Measurements from ENCODE around the gene CHID1. TPM values are rescaled to one million over a fixed set of nuclear protein-coding genes. Genes with fewer than 3 reads are reported as not detected.

The CHID1 gene
- total RNA-seq, 1 donor from 2014 or later = 101 TPM

DNA sequence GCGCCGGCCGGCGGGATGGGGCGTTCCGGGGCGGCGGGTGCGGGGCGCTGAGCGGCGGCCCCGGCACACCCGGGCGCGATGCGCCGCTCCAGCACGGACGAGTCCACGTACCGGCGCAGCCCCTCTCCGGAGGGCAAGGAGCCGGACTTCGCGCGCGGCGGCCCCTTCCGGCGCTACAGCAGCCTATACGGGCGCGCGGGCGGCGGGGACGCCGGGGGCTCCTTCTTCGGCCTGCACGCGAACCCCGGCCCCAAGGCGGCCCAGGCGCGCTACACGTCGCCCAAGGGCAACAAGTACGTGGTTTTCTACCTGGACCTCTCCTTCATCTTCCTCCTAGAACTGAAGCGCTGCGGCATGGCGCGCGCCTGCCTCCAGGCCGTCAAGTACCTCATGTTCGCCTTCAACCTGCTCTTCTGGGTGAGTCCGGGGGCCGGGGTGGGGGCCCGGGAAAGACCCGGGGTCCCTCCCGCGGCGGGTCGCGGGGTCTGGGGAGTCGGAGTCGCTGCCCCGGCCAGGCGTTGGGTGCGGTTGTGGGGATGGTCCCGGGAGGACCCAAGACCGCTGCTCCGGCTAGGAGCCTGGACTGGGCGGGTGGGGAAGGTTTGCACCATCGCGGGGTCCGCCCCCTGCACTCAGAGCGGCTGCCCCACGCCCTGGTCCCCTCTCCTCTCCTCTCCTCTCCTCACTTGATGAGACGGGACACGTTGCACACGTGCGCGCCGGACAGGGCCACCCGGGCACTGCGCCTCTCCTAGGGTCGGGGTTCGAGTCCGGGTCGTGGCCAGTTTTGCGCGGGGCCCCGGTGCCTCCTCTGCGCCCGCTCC is 60.4 kb downstream of the CHID1 start:
- DNase-seq (ENCODE audit: low spot score) = no peak

DNA sequence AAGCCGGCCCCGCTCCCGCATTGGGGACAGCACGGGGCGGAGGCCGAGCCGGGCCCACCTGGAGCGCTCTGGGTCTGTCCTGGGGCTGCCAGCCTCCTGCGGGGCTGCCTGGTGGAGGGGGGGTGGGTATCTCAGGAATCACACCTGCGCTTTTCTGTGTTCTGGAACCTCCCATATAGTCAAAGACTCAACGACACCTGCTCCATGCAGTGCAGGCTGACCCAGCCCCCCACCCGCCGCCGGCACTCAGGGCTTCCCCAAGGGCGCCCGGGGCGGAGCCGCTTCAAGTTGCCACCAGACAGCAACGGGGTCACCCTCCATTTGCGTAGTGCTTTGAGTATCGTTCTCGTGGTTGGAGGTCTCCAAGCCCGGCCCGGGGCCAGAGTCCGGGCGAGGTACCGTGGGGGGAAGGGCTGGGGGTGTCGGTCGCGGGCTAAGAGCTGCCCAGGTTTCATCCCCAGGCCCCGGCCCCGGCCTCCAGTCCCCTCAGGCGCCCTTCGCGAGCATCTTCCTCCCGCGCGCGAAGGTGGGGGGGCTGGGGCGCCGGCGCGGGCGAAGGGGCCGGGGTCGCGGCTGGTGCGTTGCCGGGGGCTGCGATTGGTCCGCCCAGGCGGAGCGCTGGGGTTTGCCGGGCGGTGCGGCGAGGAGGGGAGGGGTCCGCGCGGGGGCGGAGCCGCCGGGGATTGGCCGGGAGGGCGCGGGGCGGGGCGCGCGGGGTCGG is 61.3 kb downstream of the CHID1 start:
- no peak for DNase-seq (ENCODE audit: low spot score)

DNA sequence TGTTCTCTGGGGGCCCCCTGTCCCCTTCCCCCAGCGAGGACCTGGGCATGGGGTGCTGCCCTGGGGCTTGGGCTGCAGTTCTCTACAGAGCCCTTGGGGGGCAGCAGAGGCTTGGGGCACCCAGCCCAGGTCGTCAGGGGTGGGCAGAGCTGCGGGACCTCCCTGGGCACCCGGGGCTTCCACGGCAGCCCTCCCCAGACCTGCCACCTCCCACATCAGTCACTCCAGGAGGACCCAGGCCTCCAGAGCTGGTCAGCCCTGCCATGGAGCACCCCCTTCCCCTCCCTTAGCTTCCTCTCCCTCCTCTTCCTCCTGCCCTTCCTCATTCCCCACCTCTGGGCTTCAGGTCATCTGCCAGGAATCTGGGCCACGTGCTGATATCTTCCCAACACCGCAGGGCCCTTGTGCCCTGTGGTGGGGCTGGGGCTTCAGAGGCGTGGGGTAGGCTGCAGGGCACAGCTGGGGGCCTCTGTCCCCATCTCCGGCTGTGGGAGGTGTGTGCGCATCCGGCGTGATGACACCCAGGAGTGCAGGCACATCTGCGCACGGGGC is 62.2 kb downstream of the CHID1 start:
- no peak for DNase-seq (ENCODE audit: low spot score)

DNA sequence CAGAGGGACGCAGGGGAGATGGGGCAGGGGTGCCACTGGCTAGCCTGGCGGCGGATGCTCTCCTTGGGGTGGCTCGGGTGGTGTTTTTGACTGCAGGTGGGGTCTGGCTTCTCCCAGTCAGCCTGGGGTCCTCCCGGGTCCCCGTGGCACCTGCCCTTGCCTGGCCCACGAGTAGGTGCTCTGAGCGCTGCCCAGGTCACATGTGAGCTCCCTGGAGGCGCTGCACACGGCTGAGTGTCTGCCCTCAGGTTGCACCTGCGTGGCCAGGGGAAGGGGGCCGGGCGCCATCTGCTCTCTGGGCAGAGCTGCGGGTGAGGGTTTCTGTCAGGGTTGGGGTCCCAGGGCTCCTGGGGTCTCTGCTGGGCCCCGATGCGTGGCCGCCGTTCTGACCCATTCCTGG is 62.7 kb downstream of the CHID1 start:
- no peak for DNase-seq (ENCODE audit: low spot score)

DNA sequence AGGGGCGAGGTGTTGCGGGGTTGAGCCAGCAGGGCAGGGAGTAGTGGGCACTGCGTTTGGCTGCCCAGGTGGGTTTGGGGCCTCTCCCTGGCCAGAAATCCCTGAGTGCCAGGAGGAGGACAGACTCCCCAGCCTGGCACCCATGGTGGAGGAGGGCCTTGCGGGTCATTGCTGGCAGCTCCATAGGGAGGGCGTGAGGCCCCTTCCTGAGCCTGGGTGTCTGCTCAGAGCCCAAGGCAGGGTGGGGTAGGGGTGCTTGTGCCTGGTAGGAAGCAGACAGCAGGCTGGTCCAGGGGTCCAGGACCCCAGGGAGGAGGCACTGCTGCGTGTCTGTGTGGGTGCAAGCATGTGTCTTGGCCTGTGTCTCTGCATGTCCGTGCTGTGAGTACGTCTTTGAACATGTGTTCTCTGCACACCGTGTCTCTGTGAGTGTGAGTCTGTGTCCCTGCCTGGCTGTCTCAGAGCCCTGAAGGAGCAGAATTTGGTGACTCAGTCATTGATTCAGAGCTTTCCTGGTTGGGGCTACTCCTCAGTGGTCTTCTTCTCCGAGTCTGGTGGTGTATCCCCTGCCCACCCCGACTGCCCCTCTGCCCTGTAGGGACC is 64.0 kb downstream of the CHID1 start:
- DNase-seq (ENCODE audit: low spot score) = no peak

DNA sequence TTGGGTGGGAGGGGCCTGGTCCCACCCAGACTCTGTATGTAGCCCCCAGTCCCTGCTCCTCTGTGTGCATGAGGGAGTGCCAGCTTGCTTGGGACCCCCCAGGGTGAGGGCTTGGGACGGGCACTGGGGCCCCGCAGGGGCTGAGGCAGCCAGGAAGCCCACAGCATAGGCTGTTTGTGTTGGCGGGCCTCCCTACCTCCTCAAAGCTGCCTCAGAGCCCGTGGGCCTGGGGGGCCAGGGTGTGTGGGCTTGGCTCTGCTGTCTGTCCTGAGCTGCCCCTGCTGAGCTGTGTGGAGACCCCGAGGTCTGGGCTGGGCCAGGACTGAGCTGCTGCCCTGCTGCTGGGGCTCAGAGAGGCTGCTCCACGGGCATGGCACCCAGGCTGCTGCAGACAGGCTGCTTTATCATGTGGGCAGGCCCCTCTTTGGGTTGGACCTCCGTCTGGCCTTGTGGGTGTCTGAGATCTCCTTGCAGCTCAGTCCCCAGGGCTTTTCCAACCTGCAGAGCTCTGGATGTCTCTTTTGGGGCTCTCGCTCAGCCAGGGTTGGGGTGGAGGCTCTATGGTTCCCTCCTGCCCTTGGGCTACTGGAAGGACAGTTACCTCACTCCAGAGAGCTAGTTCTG is 64.6 kb downstream of the CHID1 start:
- no peak for DNase-seq (ENCODE audit: low spot score)

DNA sequence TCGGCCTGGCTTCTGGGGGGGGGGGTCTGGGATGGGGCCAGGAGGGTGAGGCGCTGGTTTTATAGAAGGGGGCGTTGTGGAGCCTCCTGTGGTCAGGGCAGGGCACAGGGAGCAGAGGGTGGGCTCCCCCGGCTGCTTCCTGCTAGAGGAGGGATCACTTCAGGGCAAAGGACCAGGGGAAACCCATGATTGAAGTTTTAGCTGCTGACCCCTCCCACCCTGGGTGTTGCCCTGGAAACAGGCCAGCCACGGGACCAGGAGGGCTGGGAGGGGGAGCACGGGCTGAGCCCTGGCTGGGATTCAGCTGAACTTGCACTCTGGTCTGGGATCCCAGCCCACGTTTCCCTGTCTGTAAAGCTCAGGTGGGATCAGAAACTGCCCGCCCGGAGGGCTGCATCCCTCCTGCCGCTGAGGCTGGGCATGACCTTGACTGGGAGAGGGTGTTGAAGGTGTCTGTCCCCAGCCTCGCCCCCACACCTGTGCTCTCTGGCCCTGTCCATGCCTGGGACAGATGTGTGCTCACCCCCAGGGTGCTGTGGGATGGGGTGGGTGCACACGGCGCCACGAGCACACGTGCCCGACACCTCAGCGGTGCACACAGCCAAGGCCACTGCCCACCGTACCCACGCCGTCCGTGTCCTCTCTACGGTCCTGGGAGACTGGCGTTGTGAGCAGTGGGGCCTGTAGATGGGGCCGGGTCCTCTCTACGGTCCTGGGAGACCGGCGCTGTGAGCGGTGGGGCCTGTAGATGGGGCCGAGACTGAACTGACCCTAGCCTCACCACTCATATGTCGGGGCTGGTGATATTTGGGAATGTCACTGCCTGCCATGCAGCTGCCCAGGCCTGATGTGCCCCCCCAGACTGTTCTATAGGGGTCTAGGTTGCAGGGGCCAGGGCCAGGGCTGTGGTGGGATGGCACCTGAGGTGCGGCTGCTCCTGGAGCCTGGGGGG is 65.6 kb downstream of the CHID1 start:
- DNase-seq (ENCODE audit: low spot score) = peak; percentile 80

DNA sequence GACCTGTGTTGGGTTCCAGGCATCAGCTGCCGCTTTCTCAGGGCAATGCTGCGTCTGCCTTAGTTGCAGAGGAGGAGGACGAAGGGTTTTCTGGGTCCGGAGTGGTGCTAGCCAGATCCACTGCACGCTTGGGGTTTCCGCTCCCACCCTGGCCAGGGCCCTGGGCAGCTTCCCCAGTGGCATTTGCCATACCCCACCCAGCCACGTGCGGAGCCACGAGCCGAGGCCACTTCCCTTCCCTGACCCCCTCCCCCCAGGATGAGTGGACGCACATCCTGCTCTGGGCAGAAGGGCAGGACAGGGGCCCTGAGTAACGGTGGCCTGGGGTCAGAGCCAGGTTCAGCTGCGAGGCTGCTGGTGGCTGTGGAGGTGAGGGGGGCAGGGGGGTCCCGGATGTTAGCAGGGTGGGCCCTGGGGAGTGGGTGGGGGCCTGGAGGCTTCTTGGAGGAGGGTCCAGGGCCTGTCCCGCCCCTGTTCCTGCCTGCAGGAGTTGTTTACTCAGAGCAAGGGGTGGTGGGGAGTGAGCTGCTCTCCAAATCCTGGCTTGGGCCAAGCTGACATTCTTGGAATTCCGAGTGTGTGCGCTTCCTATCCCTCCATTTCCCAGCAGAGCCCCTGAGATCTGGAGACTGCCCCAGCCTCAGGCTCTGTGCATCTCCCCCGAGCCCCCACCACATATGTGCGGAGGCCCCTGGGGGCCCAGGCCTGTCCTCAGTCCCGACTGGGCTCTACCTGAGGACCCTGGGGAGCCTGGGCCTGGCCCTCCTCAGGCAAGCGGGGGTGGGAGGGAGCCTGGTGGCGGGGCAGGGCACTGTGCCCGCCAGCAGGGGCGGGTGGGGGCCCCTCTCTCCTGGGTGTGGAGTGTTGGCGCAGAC is 66.6 kb downstream of the CHID1 start:
- peak; percentile 89 for DNase-seq (ENCODE audit: low spot score)

DNA sequence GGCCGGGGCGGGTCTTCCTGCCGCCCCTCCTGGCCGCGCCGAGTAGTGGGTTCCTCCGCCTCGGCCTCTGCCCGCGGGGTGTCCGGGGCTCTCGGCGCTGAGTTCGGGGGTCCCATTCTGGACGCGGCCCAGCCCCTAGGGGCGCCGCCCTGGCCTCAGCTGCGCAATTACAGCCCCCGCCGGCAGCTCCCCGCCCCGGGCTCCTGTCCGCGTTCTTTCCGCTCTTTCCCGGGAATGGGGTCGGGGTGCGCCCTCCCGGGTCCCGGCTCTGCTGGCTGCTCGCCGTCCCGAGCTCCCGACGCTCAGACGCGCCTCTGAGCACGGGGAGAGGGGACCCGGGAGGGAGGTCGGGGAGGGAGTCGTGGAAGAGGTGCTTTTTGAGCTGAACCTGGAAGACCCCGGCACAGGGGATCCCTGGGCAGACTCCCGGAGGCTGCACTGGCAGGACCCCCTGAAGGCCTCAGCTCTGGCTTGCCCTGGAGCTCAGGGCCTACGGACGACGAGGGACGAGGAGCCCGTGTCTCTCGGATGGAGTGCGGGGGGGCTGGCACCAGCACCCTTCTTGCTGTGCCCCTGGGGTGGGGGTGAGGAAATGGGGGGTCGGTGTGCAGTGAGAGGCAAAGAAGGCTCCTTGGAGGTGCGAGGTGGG is 67.4 kb downstream of the CHID1 start:
- DNase-seq (ENCODE audit: low spot score) = no peak

DNA sequence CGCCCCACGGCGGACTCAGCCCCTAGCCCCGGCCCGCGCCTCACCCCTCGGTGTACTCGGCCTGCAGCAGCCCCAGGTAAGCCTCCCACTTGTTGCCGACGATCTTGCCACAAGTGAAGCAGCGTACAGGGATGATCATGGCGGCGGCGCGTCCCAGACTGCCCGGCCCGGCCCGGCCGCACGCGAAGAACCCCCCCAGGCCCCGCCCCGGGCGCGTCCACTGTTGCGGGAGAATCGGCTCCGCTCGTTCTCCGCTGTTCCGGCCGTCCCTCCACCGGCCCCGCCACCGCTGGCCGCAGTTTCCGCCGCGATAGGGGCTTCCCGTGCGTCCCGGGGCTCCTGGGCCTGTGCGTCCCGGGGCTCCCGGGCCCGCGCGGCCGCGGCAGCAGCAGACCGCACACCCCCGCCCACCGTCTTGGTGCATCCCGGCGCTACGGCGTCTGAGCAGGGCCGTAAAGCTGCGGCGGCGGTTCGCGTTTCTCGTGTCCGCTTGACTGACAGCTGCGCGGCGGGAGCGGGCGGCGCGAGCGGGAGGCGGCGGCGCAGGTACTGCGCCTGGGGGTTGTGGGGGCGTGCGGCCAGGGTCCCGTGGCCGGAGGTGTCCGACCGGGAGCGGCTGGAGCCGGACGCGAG is 68.1 kb downstream of the CHID1 start, which contains the start of the genes POLR2L and TSPAN4:
Gene POLR2L (minus strand): TSS at position 160 of the 633 bp plus-strand sequence. CDS start 21 bp downstream, at position 139.
Gene TSPAN4 (plus strand): TSS at position 483 of the 633 bp plus-strand sequence. CDS start 7,453 bp downstream, outside the sequence.
- DNase-seq (ENCODE audit: low spot score) = peak; percentile 87

DNA sequence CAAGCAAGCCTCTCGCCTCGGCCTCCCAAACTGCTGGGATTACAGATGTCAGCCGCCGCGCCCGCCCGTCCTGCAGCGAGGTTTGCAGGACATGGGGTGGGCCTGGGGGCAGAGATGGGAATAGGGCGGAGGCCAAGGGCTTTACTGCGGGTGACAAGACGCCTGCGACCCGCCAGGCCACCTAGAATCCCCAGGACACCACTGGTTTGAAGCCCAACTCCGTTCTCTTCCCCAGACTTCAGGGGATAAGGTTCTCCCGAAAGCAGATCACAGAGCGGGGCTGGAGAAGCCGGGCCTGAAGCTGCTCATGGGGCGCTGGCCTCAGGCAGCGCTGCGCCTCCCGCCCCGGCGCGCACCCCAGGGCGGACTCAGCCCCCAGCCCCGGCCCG is 68.6 kb downstream of the CHID1 start:
- DNase-seq (ENCODE audit: low spot score) = no peak

DNA sequence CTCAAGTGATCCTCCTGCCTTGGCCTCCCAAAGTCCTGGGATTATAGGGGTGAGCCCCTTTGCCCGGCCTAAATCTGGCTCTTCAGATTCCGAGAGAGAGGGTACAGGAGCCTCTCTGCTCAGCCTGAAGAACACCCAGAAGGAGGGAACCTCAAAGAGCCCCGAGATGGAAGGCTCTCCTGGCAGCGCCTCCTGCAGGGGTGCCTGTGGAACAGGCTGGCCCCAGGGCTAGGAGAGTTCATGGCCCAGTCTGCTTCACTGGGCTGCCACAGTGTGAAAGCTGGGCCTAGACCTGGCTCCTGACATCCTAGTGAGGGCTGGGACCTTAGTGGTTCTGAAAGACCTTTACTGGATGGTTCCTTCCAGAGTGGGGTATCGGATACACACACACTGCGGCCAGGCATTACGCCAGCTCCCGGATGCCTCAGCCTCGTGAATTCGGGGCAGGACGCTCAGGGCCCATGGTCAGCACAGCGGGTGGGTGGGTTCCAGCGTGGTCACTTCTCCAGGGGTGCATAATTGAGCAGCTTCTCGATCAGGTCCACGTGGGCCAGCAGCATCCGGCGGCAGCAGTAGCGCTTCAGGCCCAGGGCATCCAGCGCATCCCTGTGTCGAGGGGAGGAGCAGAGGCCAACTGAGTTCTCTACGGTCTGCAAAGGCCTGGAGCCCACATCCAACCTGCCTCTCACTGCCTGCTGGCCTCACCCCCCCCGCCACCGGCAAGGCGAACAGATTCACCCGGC is 70.6 kb downstream of the CHID1 start:
- DNase-seq (ENCODE audit: low spot score) = no peak

DNA sequence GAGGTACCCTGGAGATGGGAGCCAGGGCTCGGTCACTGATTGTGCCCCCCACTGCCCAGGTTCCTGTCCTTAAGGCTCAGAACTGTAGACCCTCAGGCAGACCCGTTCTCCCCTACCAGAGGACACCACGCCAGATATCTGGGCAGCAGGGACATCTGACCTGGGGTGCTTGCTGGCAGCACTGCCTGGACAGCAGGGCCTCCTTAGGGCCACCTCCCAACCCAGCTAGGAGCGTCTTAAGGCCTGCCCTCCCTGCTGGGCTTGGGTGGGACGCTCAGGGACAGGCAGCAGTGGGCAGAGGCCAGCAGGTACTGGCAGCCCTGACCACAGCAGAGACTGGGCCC is 71.4 kb downstream of the CHID1 start:
- DNase-seq (ENCODE audit: low spot score) = no peak

DNA sequence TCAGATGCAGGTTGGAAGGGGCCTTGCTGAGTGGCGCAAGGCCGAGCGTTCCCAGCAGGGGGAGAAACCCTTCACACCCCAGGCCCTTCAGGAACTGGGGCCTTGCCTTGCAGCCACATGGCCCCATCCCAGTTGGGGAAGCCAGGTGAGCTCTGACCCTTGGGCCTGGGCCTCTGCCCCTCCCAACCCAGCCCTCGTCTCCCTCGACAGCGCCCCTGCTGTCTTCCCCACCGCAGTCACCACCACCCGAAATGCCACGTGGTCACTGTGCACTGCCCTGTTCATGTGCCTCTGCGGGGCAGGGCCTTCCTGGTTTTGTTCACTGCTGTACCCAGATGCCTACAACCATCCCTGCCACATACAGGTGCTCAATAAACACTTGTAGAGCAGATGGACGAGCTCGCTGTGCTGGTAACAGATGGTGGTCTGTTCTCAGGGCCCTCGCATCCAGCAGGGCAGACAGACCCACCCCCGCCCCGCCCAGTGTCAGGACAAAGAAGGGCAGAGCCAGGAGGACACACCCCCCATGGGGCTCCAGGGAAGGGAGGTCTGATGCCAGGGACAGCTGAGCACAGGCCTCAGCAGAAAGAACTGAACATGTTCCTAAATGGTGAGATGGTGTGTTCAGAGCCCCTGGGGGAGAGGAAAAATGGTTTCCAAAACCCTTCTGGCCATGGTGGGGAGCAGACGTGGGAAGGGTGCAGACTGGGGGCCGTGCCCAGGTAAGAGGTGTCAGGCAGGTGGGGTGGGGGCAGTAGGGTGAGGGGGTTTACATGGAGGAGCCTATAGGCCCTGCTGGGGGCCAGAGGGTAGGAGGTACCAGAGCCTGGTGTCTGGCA is 72.0 kb downstream of the CHID1 start:
- no peak for DNase-seq (ENCODE audit: low spot score)

DNA sequence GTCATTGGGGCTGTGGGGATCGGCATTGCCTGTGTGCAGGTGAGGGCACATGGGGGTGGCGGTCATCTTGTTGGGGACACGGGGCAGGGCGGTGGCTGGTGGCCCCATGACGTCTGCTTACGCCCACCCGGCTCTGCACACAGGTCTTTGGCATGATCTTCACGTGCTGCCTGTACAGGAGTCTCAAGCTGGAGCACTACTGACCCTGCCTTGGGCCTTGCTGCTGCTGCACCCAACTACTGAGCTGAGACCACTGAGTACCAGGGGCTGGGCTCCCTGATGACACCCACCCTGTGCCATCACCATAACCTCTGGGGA is 72.7 kb downstream of the CHID1 start:
- no peak for DNase-seq (ENCODE audit: low spot score)

DNA sequence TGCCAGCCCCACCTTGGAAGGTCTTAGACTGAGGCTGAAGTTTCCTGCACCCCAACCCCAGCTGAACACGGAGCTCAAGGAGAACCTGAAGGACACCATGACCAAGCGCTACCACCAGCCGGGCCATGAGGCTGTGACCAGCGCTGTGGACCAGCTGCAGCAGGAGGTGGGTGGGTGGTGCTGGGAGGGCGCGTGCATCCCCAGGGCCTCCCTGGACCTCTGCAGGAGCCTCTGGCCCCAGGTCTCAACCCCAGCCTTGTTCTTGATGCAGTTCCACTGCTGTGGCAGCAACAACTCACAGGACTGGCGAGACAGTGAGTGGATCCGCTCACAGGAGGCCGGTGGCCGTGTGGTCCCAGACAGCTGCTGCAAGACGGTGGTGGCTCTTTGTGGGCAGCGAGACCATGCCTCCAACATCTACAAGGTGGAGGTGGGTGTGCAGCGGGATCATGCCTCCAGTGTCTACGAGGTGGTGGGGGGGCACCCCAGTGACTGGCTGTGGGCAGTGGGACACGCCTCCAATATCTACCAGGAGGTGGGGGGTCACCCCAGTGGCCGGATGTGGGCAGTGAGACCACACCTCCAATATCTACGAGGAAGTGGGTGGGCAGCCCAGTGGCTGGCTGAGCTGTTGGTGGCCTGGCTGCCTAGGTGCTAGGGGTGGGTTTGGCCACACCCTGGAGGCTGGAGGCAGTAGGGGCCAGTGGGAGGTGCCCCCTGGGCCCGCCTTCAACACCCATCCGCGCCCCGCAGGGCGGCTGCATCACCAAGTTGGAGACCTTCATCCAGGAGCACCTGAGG is 73.2 kb downstream of the CHID1 start:
- DNase-seq (ENCODE audit: low spot score) = no peak

Measured in mucosa of gallbladder (tissue), 1 donor.